Fibroblast of lung (primary cell): ENCODE results near the gene TRPM6. TPM values are rescaled to one million over a fixed set of nuclear protein-coding genes. Genes with fewer than 3 reads are reported as not detected.

Experiments used
- DNase-seq, 2 donors: peaks; one replicate each; pipeline versions ENCODE4 v3.0.0 to v3.0.0-alpha.2; 2010; ENCODE audit warnings: low read depth in 2 of 2
- H2AFZ ChIP-seq: 2 replicates; pipeline ENCODE4 v1.5.1; 2012; ENCODE audit warnings: low read length, control low read depth, inconsistent platforms
- H3K27ac ChIP-seq: 2 replicates; pipeline ENCODE4 v1.5.1; 2011; ENCODE audit warnings: low read length, control low read depth; ENCODE audit not compliant: insufficient read depth
- H3K27me3 ChIP-seq: 2 replicates; pipeline ENCODE4 v1.5.1; 2011; ENCODE audit warnings: mild to moderate bottlenecking, low read length; ENCODE audit not compliant: control insufficient read depth, insufficient read depth
- H3K36me3 ChIP-seq: 2 replicates; pipeline ENCODE4 v1.5.1; 2011; ENCODE audit warnings: low read length; ENCODE audit not compliant: control insufficient read depth, insufficient read depth
- H3K4me1 ChIP-seq: 2 replicates; pipeline ENCODE4 v1.5.1; 2011; ENCODE audit warnings: low read length; ENCODE audit not compliant: control insufficient read depth, insufficient read depth; ENCODE audit errors: extremely low read depth
- H3K4me2 ChIP-seq: 2 replicates; pipeline ENCODE4 v1.5.1; 2011; ENCODE audit warnings: low read length, control low read depth; ENCODE audit not compliant: insufficient read depth; ENCODE audit errors: extremely low read depth
- H3K4me3 ChIP-seq, 4 experiments: fragments of 200-600 bp in 1 of 4; sonication (generic) in 1 of 4; replicated peaks in 1 of 4; 2 replicates each; pipeline ENCODE4 v1.5.1; 2011 to 2016; ENCODE audit warnings: low read length in 4 of 4, low read depth in 3 of 4, mild to moderate bottlenecking in 3 of 4, control low read depth in 2 of 4, inconsistent platforms in 1 of 4, mixed read lengths in 1 of 4; ENCODE audit not compliant: insufficient read depth in 1 of 4; ENCODE audit errors: control extremely low read depth in 1 of 4
- H3K79me2 ChIP-seq: 2 replicates; pipeline ENCODE4 v1.5.1; 2012; ENCODE audit warnings: mild to moderate bottlenecking, low read length, inconsistent platforms; ENCODE audit not compliant: control insufficient read depth, insufficient read depth
- H3K9ac ChIP-seq: 2 replicates; pipeline ENCODE4 v1.5.1; 2011; ENCODE audit warnings: mild to moderate bottlenecking, low read length, control low read depth; ENCODE audit not compliant: insufficient read depth
- H3K9me3 ChIP-seq: 2 replicates; pipeline ENCODE4 v1.5.1; 2012; ENCODE audit warnings: low read depth, low read length; ENCODE audit not compliant: control insufficient read depth, insufficient read depth
- H4K20me1 ChIP-seq: 2 replicates; pipeline ENCODE4 v1.5.1; 2011; ENCODE audit warnings: low read length; ENCODE audit not compliant: control insufficient read depth, insufficient read depth; ENCODE audit errors: extremely low read depth
- EZH2 ChIP-seq: IDR thresholded peaks from 2 replicates; pipeline ENCODE4 v1.5.1; 2012; ENCODE audit warnings: low read length, control low read depth, mild to moderate bottlenecking; ENCODE audit errors: missing control alignments
- polyA plus RNA-seq, 2 donors: library from polyadenylated mRNA; depleted of rRNA in 1 of 2; stranded (reverse) in 1 of 2; unstranded in 1 of 2; fragments of >200 nt; gene quantifications; 2 replicates each; pipeline ENCODE4 v1.2.1, GENCODE V29; 2011 to 2012; ENCODE audit warnings: missing spikeins in 1 of 2
- total RNA-seq: library from RNA; depleted of rRNA; stranded (reverse); fragments of >200 nt; gene quantifications from 2 replicates; pipeline ENCODE4 v1.2.1, GENCODE V29; 2014
- TF ChIP-seq, protein P1 (sequence below), 2 donors: IDR thresholded peaks in 1 of 2; conservative IDR thresholded peaks in 1 of 2; 1 replicate in 1 of 2; 2 replicates in 1 of 2; pipeline ENCODE4 v1.5.1; 2011 to 2012; ENCODE audit warnings: low read length in 2 of 2, control low read depth in 1 of 2, inconsistent platforms in 1 of 2, low read depth in 1 of 2, mild to moderate bottlenecking in 1 of 2

Gene TRPM6
- total and polyA plus RNA-seq, 2 donors (not counting 1 experiment from before 2014, with no cell fraction given) = under 0.01 to 0.02 TPM

DNA sequence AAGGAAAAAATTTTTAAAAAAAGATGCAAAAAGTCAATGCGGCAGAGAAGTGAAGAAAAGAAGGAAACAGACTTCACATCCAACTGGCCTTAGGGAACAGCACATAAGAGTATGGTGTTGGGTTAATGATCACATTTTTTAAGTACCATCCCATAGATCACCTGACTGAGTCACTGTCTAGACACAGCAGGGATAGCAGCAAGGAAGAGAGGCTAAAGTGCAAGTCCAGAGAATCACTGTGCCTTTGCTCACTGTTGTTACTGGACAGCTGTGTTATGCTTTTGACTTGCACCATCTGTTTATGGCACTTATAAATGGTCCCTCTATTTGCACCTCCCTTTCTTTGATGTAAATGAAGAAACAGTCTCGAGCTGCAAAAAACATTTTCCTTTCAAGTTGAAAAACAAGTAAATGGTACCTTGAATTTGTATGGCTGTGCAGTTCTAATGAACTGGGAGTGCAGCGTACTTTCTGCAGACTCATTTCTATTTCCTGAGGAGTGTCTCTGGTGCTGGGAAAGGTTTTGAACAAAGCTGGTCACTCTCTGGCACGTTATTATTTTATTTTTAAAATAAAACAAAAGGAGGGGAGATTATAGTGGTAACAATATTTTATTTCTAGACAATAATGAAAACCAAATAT is 84.2 kb downstream of the TRPM6 start:
- no peak overlapping the region for H2AFZ ChIP-seq
- no peak overlapping the region for H3K27ac ChIP-seq
- H3K9me3 ChIP-seq = no peaks in the 10 kb centered on the region
- no peak overlapping the region for H3K4me3 ChIP-seq
- no peaks in the 10 kb centered on the region for H3K27me3 ChIP-seq
- no peaks in the 10 kb centered on the region for H3K79me2 ChIP-seq
- H4K20me1 ChIP-seq = no peaks in the 10 kb centered on the region
- no peak overlapping the region for H3K4me2 ChIP-seq
- H3K36me3 ChIP-seq = no peaks in the 10 kb centered on the region
- no peak overlapping the region for H3K9ac ChIP-seq
- DNase-seq = no peak
- TF ChIP-seq, protein P1, sequence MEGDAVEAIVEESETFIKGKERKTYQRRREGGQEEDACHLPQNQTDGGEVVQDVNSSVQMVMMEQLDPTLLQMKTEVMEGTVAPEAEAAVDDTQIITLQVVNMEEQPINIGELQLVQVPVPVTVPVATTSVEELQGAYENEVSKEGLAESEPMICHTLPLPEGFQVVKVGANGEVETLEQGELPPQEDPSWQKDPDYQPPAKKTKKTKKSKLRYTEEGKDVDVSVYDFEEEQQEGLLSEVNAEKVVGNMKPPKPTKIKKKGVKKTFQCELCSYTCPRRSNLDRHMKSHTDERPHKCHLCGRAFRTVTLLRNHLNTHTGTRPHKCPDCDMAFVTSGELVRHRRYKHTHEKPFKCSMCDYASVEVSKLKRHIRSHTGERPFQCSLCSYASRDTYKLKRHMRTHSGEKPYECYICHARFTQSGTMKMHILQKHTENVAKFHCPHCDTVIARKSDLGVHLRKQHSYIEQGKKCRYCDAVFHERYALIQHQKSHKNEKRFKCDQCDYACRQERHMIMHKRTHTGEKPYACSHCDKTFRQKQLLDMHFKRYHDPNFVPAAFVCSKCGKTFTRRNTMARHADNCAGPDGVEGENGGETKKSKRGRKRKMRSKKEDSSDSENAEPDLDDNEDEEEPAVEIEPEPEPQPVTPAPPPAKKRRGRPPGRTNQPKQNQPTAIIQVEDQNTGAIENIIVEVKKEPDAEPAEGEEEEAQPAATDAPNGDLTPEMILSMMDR (conservative IDR thresholded peaks at IDR 0.05 in 1 of 2, IDR thresholded peaks at IDR 0.05 in 1 of 2; ENCODE audit: low read depth in 1 of 2, low read length in 2 of 2) = no peak
- TF ChIP-seq EZH2 = no peak
- no peaks in the 10 kb centered on the region for H3K4me1 ChIP-seq

DNA sequence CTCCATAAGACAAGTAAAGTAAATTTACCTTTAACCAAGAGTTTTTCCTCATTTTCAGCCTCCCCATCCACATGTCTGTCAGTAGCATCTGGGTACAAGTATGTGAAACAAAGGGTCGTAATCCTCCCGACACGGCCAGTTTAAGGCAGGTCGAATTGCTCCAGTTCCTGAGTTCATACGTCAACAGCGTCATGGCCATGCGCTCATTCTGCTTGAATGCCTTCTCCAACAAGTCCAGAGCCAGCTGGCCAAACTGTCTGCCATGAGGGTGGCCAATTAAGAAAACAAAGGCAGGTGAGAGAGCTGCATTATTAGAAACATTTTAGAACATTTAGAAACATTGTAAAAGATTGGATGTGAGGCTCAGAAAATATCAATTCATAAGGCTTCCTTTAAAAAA is 87.5 kb downstream of the TRPM6 start:
- DNase-seq = no peak
- no peak overlapping the region for H3K27ac ChIP-seq
- no peak for TF ChIP-seq EZH2
- TF ChIP-seq, protein P1 (conservative IDR thresholded peaks at IDR 0.05 in 1 of 2, IDR thresholded peaks at IDR 0.05 in 1 of 2; ENCODE audit: low read depth in 1 of 2, low read length in 2 of 2) = no peak
- H4K20me1 ChIP-seq = no peaks in the 10 kb centered on the region
- no peaks in the 10 kb centered on the region for H3K4me1 ChIP-seq
- H3K9me3 ChIP-seq = no peaks in the 10 kb centered on the region
- no peaks in the 10 kb centered on the region for H3K36me3 ChIP-seq
- H3K27me3 ChIP-seq = no peaks in the 10 kb centered on the region
- no peak overlapping the region for H3K4me3 ChIP-seq
- H3K79me2 ChIP-seq = no peaks in the 10 kb centered on the region
- no peak overlapping the region for H3K9ac ChIP-seq
- no peak overlapping the region for H2AFZ ChIP-seq
- H3K4me2 ChIP-seq = no peak overlapping the region

DNA sequence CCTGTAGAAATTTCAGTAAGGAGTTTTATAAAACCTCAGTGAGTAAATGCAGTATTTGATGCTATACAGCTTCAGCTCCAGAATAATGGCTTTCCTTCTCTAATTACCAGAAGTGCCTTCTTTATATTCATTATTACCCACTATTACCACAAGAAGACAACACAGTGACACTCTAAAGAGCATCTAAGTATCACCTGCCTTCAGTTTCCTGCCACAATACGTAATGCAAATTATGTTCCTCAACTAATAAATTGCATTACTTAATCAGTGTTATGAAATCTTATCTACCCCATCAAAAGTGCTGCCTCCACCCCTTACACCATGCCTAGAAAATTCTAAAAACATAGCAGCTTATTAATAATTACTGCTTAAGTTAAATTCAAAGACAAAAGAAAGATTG is 91.9 kb downstream of the TRPM6 start:
- Histone ChIP-seq H2AFZ (no peak overlapping the region), H3K9ac (no peak overlapping the region), H3K9me3 (no peaks in the 10 kb centered on the region), H3K4me2 (no peak overlapping the region), H3K27ac (no peak overlapping the region), H3K79me2 (no peaks in the 10 kb centered on the region), H3K27me3 (no peaks in the 10 kb centered on the region), H3K4me3 (no peak overlapping the region), H3K36me3 (no peaks in the 10 kb centered on the region), H4K20me1 (no peaks in the 10 kb centered on the region), H3K4me1 (no peaks in the 10 kb centered on the region)
- no peak for DNase-seq
- TF ChIP-seq, protein P1 (conservative IDR thresholded peaks at IDR 0.05 in 1 of 2, IDR thresholded peaks at IDR 0.05 in 1 of 2; ENCODE audit: low read depth in 1 of 2, low read length in 2 of 2) = no peak
- TF ChIP-seq EZH2 = no peak
